ENCODE measurements around the gene FFAR4.

The FFAR4 gene

DNA sequence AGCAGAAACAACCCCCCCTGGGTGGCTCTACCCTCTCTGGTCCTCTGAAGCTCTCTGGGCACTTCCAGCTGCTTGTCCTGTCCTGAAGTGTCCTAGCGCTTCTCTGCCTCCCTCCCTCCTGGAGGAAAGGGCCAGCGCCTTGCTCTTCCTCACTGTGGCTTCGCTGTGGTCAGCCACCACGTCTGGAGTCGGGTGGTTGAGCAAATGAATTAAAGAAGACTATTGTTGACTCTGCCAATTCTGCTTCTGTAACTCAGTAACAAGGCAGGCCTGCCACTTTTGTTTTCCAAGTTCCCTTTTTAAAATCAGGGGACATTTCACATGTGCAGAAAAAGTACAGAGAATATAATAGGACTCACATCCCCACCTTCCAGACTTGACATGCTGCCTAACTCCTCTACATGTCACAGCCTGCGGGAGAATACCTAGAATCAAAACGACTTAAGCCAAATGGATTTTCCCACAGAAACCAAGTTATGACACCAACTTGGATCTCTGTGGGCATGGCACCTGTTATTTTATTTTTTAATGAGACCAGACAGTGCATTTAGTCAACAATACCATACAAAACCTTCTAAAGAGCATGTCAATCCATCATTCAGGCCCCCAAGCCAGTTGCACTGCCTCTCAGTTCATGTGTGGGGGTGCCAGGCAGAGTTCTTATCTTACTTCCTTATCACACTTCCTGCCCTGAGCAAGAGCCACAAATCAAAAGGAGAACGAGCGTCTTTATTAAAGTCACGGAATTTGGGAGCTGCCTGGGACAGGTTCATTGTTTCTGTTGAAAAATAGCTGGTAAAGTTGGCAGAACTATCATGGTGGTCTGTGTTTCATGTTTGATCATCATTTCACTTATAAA lies 6.8 kb downstream of the FFAR4 start:
- DNase-seq: peak; percentile 57 to 70 (median 65)

DNA sequence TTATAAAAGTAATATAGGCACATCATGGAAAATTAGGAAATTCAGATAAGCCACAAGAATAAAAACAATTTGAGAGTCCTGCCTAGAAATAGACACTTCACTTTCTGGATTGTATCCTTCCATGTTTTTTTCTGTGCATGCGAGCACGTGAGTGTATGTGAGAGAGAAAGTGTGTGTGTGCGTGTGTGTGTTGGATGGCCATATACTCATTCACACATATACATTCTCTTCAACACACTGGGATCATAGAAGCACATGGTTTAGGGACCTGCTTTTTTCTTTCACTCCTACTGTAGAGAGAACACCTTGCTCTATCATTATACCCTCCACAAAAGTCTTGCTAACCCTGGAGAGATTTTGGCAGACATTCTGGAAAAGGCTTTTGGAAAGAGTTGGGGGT lies 7.5 kb downstream of the FFAR4 start:
- no peak for DNase-seq

GRCh38 chr10:93576888-93577287 lies 10.4 kb downstream of the FFAR4 start:
- no peak for DNase-seq

DNA sequence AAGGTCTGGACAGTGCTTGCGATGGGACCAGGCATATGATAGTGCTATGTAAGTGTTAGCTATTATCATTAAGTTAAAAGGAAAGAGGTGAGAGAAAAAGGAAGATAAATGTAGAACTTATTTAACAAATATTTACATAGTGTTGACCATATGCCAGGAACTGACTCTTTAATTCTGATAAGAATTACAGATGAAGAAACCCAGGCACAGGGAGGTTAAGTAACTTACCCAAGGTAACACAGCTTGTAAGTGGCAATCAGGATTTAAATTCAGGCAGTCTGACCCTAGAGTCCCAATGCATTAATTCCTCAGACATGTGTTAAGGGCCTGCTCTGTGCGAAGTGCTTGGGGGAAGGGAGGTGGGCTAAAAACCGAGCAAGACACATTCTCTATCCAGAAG lies 11.1 kb downstream of the FFAR4 start:
- no peak for DNase-seq

DNA sequence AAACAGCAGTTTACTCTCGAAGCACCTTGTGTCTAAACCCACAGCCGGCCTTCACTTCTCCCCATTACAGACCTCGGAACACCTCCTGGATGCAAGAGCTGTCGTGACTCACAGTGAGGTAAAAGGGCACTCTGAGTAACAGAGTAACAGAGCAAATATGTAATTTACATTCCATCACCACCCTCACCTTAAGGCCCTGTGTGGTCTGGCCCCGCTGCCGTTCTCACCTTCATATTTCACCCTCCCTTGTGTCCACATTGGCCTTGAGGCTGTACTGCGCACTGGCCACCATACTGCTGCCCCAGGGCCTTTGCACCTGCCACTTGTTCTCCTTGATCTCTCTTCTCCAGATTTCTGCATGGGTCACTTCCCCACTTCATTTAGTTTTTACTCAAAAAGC lies 12.6 kb downstream of the FFAR4 start:
- no peak for DNase-seq

DNA sequence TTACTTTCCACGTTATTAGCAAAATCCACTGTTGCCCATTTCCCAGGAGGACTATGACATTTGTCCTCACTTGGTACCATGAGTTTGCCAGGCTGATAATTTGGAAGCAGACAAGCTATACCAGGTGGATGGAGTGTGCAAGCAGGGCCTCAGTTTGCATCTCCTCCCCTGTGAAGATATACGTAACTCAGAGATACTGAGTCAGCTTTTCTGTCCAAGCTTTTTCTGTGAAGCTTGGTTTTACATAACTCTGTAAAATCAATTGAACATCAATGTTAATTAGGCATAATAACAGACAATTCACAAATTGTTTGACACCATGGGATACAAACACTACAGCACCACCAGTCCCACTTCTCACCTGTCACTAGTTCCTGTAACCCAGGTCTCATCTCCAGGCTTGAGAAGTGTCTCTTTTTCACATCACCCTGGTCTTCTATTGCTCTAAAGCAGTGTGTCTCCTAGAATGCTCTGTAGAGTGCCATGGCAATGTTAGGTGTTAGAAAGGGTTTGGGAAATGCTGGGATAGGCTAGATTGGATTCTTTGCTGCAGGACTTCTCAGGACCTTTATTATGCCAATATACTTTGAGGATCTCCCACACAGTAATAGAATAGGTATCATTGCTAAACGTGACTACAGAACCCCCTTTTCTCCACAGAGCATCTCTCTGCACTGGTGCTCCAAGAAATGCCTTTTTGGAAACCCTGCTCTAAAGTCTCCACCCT lies 13.7 kb downstream of the FFAR4 start:
- no peak for DNase-seq

DNA sequence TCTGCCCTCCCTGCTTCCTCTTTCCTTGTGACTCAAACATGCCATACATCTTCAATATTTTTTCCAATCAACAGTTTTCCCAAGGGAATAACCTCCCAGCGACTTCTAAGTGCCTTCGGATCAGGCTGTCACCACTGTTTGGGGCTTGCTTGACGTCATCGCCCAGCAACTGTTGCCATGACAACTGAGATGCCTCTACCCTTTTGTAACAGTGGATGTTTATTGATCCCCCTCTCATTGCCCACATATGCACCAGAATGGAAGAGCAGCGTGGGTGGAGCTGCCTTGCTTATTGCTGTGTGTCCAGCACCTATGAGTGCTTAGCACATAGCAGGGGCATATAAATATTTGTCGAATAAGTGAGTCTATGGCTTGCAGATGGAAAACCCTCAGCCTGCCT lies 14.4 kb downstream of the FFAR4 start:
- DNase-seq: no peak

DNA sequence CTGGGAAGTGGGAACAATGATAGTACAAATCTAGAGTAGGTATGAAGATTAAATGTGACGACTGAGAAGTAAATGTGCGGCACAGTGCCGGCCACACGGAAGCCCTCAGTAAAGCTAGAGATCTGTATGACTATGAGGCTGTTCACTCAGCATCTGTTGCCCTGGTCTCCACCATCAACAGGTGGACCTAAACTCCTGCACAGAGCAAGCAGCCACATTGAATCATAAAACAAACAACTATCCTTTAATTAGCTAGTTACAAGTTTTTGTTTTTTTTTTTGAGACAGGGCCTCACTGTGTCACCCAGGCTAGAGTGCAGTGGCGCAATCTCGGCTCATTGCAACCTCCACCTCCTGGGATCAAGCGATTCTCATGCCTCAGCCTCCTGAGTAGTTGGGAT lies 18.0 kb downstream of the FFAR4 start:
- no peak for DNase-seq

- DNase-seq: no peak
Measured at GRCh38 chr10:93589648-93590562, 23.4 kb downstream of the FFAR4 start.

- no peak for DNase-seq
Measured at GRCh38 chr10:93590638-93591037, 24.2 kb downstream of the FFAR4 start.

- peak; percentile 50 to 51 (median 50) for DNase-seq
Measured at GRCh38 chr10:93591065-93591808, 24.8 kb downstream of the FFAR4 start.

DNA sequence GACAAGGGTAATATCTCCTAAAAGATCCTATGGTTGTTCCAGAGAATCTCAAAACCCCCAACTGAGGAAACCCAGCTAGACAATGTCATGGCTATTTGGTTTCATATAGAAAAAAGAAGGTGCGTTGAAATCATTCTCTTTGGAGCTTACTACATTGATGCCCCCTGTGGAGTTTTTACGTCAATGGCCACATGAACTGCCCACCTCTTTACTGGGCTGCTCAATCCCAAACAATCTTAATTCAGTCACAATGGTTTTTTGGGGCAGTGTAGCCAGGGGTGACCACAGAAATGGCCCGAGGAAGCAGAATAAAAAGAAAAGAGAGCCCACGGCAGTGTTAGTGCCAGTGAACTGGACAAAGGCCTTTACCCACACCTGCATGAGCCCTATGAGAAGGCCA lies 26.8 kb downstream of the FFAR4 start:
- DNase-seq: no peak

DNA sequence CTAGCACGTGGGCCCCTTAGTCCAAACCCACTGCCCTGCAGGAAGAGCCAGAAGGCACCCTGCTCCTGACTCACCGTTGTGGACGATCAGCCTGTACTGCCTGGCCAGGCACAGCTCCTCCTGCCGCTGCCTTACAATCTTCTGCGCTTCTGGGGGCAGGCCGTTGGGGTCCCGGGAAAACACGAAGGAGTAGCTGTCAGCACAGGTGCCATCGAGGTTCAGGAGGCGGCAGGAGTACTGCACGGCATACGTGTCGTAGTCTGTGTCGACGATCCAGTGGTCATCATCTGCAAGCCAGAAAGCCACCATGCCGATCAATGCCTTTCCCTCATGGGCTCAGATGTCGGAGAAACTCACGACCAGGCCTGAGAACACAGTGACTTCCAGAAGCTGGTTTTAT lies 27.3 kb downstream of the FFAR4 start:
- no peak for DNase-seq

GRCh38 chr10:93594518-93594917 lies 28.1 kb downstream of the FFAR4 start:
- DNase-seq: no peak

GRCh38 chr10:93595378-93596161 lies 29.1 kb downstream of the FFAR4 start:
- DNase-seq: no peak

DNA sequence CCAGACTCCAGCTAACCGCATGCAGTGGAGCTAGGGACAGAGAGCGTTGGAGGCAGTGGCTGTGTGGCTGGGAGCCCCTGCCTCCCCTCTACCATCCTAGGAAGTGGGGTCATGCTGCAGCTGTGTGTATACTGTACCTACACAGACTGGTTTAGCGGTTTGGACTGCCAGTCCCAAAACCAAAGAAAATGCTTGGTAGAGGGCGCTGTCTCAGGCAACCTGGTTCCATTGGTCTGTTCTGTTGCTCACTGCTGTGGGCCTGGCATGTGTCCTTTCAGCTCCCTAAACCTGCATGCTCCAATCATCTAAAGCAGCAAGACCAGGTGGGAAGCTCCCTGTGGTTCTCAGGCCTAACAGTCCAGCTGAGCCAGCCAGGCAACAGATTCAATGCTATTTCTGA lies 30.1 kb downstream of the FFAR4 start:
- DNase-seq: no peak

GRCh38 chr10:93597075-93597599 lies 30.7 kb downstream of the FFAR4 start:
- no peak for DNase-seq

GRCh38 chr10:93598157-93598556 lies 31.7 kb downstream of the FFAR4 start:
- DNase-seq: peak in 1 of 3 donors; percentile 31

- DNase-seq: no peak
Measured at GRCh38 chr10:93599335-93599734, 32.9 kb downstream of the FFAR4 start.

GRCh38 chr10:93599778-93600177 lies 33.3 kb downstream of the FFAR4 start:
- DNase-seq: no peak

GRCh38 chr10:93600446-93601145 lies 34.1 kb downstream of the FFAR4 start:
- peak in 1 of 3 donors; percentile 24 for DNase-seq

Data from suppressor macrophage treated with lipopolysaccharide for 1 hour (primary cell).